Measurements from ENCODE around the gene LGR6.
"Not testable (repeated sequence)": the region's sequence is repeated elsewhere in the genome, so short reads cannot be mapped to it uniquely, and the experiment has no call there.

The LGR6 gene

DNA sequence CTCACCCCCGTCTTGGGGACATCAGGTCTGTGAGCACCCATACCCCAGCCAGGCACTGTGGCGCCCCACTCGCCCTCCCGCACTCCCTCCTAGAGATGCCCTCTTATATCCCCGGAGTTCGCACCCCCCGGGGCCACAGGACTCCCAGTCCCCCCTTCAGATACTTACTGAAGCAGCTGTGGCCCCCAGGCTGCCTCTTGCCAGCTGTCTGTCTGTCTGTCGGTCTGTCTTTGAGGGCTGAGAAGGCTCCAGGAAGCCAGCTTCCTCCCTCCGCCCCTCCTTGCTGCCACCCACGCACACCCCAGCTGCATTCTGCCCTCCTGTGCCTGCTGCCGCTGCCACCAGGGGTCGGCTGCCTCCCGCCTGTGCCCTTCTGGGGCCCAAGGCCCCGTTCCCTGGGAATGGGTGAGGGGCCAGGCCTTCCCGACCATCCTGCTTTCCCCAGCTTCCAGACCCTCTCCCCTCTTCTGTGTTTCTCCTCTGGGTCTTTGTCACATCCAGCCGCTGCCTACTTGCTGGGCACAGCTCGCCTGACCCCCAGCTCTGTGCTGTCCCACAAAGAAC is 33.1 kb upstream of the LGR6 start, which contains the start of gene PTPN7:
Gene PTPN7, minus strand, starts transcription at position 226 of the 564 bp plus-strand sequence. CDS start 1,200 bp downstream, outside the sequence.
- H3K4me1 ChIP-seq (ENCODE audit: control insufficient read depth, insufficient read depth, low read length) = peaks cover 55% of the 10 kb centered on the region
- H3K27me3 ChIP-seq (ENCODE audit: control insufficient read depth, insufficient read depth, low read length) = no peaks in the 10 kb centered on the region
- no peak within 1 kb of the TSS for H3K4me3 ChIP-seq (ENCODE audit: low read depth, low read length)
- no peaks in the 10 kb centered on the region for H3K36me3 ChIP-seq (ENCODE audit: control insufficient read depth, insufficient read depth, low read length)
- H3K9me3 ChIP-seq (ENCODE audit: control insufficient read depth, insufficient read depth, low read depth, low read length) = no peaks in the 10 kb centered on the region
- no peak within 1 kb of the TSS for H3K9ac ChIP-seq (ENCODE audit: low read length)
- no peak within 1 kb of the TSS for H3K27ac ChIP-seq (ENCODE audit: low read depth, low read length)

DNA sequence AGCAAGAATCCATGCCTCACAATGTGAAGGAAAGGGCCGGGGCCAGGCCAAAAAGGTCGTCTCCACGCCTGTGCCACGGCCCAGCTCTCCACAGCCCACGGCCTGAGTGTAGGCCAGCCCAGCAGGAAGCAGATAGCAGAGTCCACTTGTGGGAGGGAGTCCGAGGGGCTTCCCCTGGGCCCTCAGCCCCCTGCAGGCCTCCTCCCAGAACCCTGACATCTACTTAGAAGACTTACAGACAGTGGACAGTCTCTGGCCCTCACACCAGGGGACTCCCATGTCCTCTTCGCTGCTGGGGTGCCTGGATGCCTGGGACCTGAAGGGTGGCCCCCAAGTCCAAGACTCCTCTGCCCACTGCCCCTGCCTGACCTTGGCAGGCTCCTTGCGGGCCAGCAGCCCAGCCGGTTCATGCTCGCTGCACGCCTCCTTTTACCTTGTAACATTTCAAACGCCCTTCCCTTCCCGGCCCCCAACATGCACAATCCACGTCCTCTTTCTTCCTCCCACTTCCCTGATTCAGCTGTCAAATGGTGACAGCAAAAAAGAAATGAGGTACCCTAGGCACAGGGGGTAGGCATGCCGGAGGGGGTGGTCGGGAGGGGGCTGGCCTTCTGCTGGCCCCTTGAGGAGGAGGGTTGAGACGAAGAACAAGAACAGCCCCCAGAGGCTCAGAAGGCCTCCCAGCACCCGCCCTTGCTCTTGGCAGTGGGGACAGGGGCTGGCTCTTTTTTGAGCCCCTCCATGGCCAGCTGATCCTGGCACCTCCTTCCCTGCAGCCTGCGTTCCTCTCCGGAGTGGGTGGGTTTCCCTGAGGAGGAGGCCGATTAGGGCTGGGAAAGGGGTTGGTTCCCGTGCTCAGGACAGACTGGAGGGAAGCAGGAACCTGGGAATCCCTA is 32.2 kb upstream of the LGR6 start:
- Histone ChIP-seq H3K27ac (ENCODE audit: low read depth, low read length) (no peak overlapping the region), H3K36me3 (ENCODE audit: control insufficient read depth, insufficient read depth, low read length) (no peaks in the 10 kb centered on the region), H3K4me3 (ENCODE audit: low read depth, low read length) (no peak overlapping the region), H3K4me1 (ENCODE audit: control insufficient read depth, insufficient read depth, low read length) (peaks cover 61% of the 10 kb centered on the region), H3K27me3 (ENCODE audit: control insufficient read depth, insufficient read depth, low read length) (no peaks in the 10 kb centered on the region), H3K9me3 (ENCODE audit: control insufficient read depth, insufficient read depth, low read depth, low read length) (no peaks in the 10 kb centered on the region), H3K9ac (ENCODE audit: low read length) (no peak overlapping the region)

DNA sequence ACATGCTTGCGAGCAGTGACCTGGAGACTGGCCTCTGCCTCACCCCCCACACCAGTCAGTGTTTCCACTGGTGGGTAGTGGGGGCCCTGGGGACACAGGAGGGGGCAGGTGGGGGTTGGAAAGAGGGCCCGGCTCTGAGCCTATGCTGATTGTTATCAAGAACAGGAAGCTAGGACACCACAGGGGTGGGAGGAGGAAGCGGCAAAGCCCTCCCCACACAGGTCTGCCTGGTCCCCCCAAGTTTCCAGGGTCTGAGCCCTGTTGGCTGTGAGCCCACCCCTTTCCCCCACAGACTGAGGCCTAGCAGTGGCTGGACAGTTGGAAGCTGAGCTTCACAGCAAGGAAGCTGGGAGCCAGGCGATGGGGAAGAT is 31.6 kb upstream of the LGR6 start:
- Histone ChIP-seq H3K9me3 (ENCODE audit: control insufficient read depth, insufficient read depth, low read depth, low read length) (no peaks in the 10 kb centered on the region), H3K27ac (ENCODE audit: low read depth, low read length) (no peak overlapping the region), H3K36me3 (ENCODE audit: control insufficient read depth, insufficient read depth, low read length) (no peaks in the 10 kb centered on the region), H3K4me1 (ENCODE audit: control insufficient read depth, insufficient read depth, low read length) (peaks cover 56% of the 10 kb centered on the region), H3K27me3 (ENCODE audit: control insufficient read depth, insufficient read depth, low read length) (no peaks in the 10 kb centered on the region), H3K9ac (ENCODE audit: low read length) (no peak overlapping the region), H3K4me3 (ENCODE audit: low read depth, low read length) (no peak overlapping the region)

DNA sequence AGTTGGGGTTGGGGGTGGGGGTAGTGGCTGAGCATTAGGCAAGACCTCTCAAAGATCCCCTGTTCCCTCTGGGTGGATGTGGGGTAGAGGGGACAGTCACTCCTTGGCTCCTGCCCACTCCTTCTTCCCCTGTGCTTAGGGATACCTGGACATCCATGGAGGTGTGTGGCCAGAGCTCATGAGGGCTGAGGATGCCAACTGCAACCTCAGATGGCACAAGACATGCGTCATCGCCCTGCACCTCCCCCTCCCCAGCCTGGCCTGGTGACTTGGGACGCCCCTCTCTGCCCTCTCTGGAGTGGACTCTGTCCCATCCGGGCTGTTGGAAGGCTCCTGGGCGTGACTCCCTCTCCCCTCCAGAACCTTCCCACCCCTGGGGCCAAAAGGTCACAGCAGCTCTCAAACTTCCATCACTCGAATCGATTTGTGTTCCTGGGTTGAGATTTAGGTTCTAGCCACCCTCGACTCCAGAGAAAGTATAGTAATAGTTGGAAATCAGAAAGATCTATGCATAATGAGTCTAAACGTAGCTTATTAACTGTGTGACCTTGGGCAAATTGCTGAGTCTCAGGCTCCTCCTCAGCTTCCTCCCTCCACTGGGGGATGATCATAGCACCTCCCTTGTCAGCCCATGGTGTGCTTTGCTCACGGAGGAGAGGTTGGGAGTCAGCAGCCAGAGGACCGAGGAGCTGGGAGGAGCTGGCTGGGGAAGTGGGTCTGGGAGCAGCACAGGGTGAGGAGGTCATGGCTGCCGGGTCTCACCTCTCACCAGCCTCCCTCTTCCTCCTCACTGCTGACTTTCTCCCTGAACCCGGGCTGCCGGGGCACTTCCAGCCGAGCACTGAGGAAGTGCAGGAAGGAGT is 30.9 kb upstream of the LGR6 start:
- Histone ChIP-seq H3K36me3 (ENCODE audit: control insufficient read depth, insufficient read depth, low read length) (no peaks in the 10 kb centered on the region), H3K4me1 (ENCODE audit: control insufficient read depth, insufficient read depth, low read length) (peaks cover 56% of the 10 kb centered on the region), H3K4me3 (ENCODE audit: low read depth, low read length) (no peak overlapping the region), H3K9me3 (ENCODE audit: control insufficient read depth, insufficient read depth, low read depth, low read length) (no peaks in the 10 kb centered on the region), H3K27me3 (ENCODE audit: control insufficient read depth, insufficient read depth, low read length) (no peaks in the 10 kb centered on the region), H3K9ac (ENCODE audit: low read length) (no peak overlapping the region), H3K27ac (ENCODE audit: low read depth, low read length) (no peak overlapping the region)

DNA sequence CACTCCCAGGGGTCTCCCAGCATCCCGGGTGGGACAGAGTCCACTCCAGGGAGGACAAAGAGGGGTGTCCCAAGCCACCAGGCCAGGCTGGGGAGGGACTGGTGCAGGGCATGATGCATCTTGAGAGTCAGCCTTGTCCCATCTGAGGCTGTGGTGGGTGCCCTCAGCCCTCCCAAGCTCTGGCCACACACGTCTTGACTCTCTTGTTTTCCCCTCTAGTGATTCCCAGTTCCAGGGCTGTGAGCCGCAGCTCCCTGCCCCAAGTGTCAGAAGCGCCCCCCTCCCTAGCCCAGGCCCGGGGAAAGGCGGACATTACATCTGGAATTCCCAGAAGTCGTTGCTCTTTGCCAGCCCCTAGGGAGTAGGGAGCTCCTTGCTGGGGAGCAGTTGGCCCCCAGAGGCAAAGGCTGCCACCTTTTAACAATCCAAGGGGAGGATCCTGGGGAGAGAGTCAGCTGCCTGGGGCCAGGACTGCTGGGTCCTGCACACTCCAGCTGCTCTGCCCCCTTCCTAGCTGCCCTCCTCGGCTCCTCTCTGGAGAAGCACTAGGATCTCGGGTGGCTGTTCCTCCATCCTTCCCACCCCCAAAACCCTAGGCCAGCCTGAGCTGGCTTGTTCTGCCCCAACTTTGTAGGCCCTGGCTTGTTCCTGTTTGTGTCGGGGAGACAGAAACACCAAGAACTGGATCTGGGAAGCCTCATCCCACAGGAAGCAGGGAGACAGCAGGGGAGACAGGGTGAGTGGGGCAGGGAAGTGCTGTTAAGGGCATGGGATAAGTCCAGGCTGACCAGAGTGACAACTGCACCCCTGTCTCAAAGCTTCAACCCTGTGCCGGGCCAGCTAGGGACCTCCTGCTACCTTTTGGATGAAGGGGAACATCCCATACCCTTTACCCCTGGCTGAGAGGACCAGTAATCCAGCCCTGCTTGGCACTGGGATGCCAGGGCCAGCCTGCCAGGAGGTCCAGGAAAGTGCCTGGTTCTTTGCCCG is 30.0 kb upstream of the LGR6 start:
- Histone ChIP-seq H3K9me3 (ENCODE audit: control insufficient read depth, insufficient read depth, low read depth, low read length) (no peaks in the 10 kb centered on the region), H3K9ac (ENCODE audit: low read length) (no peak overlapping the region), H3K4me3 (ENCODE audit: low read depth, low read length) (no peak overlapping the region), H3K27ac (ENCODE audit: low read depth, low read length) (no peak overlapping the region), H3K4me1 (ENCODE audit: control insufficient read depth, insufficient read depth, low read length) (peaks cover 56% of the 10 kb centered on the region), H3K27me3 (ENCODE audit: control insufficient read depth, insufficient read depth, low read length) (no peaks in the 10 kb centered on the region), H3K36me3 (ENCODE audit: control insufficient read depth, insufficient read depth, low read length) (no peaks in the 10 kb centered on the region)

DNA sequence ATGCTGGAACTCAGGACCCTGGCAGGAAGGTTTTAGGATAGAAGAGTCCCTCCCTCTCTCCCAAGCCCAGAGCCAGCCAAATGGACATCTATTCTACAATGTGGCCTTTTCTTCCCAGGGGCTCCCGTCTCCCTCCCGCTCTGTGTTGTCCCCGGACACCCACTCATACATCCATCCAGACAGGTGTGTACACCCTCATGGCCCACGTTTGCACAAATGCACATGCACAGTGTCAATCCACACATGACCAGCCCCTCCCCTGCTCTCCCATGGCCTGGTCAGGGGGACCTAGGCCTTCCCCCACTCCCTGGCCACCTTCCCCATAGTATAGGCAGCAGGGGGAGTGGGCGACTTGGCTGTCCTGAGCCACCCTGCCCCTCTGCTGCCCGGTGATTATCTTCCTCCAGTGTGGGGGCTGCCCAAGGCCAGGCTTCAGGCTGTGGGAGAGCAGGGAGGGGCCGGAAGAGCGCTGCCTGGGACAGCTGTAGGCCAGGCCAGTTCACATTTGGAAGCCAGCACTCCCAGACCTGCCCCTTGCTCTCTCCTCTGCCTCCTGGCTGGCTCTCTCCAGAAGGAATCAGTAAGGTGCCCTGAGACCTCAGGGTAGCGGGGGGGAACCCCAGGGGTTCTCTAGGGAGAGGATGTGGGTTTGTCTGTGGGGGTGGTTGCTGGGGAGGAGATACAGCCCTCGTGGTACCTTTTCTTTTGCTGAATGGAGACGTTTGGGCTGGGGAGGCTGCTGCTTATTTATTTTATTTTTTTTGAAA is 29.1 kb upstream of the LGR6 start:
- Histone ChIP-seq H3K9ac (ENCODE audit: low read length) (no peak overlapping the region), H3K27me3 (ENCODE audit: control insufficient read depth, insufficient read depth, low read length) (no peaks in the 10 kb centered on the region), H3K36me3 (ENCODE audit: control insufficient read depth, insufficient read depth, low read length) (no peaks in the 10 kb centered on the region), H3K4me1 (ENCODE audit: control insufficient read depth, insufficient read depth, low read length) (peaks cover 48% of the 10 kb centered on the region), H3K27ac (ENCODE audit: low read depth, low read length) (no peak overlapping the region), H3K4me3 (ENCODE audit: low read depth, low read length) (no peak overlapping the region), H3K9me3 (ENCODE audit: control insufficient read depth, insufficient read depth, low read depth, low read length) (no peaks in the 10 kb centered on the region)

DNA sequence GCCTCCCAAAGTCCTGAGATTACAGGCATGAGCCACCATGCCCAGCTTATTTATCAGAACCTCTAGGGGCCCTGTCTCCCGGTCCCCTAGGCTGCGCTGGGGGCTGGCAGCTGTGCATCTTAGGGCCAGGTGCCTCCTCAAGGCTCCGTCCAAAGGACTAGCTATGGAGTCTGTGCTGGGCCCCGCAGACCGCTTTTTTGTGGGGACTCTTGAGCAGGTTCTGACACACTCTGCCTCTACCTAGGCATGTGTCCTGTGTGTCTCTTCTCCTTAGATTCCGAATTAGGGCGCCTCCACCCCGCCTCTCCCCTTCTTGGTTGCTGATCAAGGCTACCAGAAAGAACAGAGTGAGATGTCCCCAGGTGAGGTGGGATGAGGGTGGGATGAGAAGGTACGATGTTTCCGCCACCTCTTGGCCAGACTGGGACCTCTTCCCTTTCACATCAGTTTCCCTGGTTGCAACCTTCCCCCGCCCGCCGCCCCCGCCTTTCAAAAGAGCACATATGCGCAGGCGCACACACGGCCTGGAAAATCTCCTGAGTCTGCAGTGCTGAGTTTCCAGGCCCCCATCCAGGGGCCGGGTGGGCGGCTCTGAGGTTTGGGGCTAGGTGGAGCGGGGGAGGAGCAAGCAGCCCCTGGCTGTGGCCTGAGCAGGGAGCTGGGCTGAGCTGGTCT is 28.2 kb upstream of the LGR6 start:
- no peaks in the 10 kb centered on the region for H3K27me3 ChIP-seq (ENCODE audit: control insufficient read depth, insufficient read depth, low read length)
- no peaks in the 10 kb centered on the region for H3K36me3 ChIP-seq (ENCODE audit: control insufficient read depth, insufficient read depth, low read length)
- H3K27ac ChIP-seq (ENCODE audit: low read depth, low read length) = no peak overlapping the region
- peaks cover 39% of the 10 kb centered on the region for H3K4me1 ChIP-seq (ENCODE audit: control insufficient read depth, insufficient read depth, low read length)
- H3K9ac ChIP-seq (ENCODE audit: low read length) = no peak overlapping the region
- H3K9me3 ChIP-seq (ENCODE audit: control insufficient read depth, insufficient read depth, low read depth, low read length) = no peaks in the 10 kb centered on the region
- no peak overlapping the region for H3K4me3 ChIP-seq (ENCODE audit: low read depth, low read length)

DNA sequence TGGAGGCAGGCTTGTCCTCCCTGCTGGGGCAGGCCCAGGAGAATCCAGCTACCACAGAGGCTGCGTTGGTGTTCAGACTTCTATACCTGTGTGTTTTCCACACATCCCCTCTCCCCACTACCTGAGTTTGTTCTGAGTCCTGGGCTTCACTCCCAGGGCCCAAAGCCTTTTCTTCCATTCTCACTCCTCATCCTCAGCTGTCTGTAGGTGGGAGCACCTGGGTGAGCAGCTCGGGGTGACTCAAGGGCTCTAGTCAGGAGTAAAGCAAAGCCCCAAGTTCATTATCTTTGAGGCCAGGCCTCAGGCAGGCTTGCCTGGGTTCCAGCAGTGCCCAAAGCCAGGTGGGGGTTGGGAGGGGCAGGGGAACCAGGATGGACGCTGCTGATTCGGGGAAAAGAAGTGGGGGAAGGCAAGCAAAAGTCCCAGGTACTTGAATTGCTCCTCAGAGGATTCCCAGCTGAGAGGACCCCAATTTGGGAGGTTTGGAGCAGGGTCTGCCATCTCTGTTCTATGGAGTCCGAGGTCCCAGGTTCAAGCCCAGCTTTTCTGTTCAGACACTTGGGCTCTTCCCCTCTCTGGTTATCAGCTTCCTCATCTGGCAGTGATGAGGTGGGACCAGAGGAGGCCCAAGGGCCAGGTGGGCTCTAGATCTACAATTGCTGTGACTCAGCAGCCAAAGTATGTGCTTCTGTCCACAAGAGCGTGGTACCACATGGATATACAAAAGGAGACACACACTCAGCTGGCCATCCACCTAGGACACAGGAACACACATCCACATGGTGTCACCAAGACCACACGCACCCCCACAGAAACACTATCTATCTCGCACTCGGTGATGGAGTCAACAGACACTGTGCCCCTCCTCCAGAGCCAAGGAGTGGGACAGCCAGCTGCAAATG is 27.4 kb upstream of the LGR6 start:
- Histone ChIP-seq H3K4me1 (ENCODE audit: control insufficient read depth, insufficient read depth, low read length) (peaks cover 32% of the 10 kb centered on the region), H3K4me3 (ENCODE audit: low read depth, low read length) (no peak overlapping the region), H3K27ac (ENCODE audit: low read depth, low read length) (no peak overlapping the region), H3K9ac (ENCODE audit: low read length) (no peak overlapping the region), H3K27me3 (ENCODE audit: control insufficient read depth, insufficient read depth, low read length) (no peaks in the 10 kb centered on the region), H3K9me3 (ENCODE audit: control insufficient read depth, insufficient read depth, low read depth, low read length) (no peaks in the 10 kb centered on the region), H3K36me3 (ENCODE audit: control insufficient read depth, insufficient read depth, low read length) (no peaks in the 10 kb centered on the region)

DNA sequence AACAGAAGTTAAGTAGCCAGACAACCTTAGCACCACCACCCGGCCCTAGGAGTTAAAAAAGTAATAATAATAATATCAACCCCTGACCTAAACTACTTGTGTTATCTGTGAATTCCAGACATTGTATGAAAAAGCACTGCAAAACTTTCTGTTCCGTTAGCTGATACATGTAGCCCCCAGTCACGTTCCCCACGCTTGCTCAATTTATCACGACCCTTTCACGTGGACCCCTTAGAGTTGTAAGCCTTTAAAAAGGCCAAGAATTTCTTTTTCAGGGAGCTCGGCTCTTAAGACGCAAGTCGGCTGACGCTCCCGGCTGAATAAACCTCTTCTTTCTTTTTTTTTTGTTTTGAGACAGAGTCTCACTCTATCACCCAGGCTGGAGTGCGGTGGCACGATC is 26.5 kb upstream of the LGR6 start:
- H3K4me1 ChIP-seq (ENCODE audit: control insufficient read depth, insufficient read depth, low read length) = peaks cover 28% of the 10 kb centered on the region
- not testable (repeated sequence) for H3K27ac ChIP-seq (ENCODE audit: low read depth, low read length); H3K9me3 ChIP-seq (ENCODE audit: control insufficient read depth, insufficient read depth, low read depth, low read length); H3K36me3 ChIP-seq (ENCODE audit: control insufficient read depth, insufficient read depth, low read length); H3K27me3 ChIP-seq (ENCODE audit: control insufficient read depth, insufficient read depth, low read length); H3K4me3 ChIP-seq (ENCODE audit: low read depth, low read length); H3K9ac ChIP-seq (ENCODE audit: low read length)

All from HUES6 (cell line).